Measurements from ENCODE around the gene ARL3.
A peak's percentile ranks its signal among the peaks of the same experiment; 100 is the strongest.
"Not testable (repeated sequence)": the region's sequence is repeated elsewhere in the genome, so short reads cannot be mapped to it uniquely, and the experiment has no call there.

ARL3 gene

GRCh38 chr10:102713814-102714620 is at the start of gene ARL3:
TSS of gene ARL3 (minus strand) at chr10:102714397. CDS start at chr10:102714275, 122 bp downstream.
- Histone ChIP-seq H3K9ac (ENCODE audit: insufficient read length, low read depth) (peak within 1 kb of the TSS; percentile 92), H3K9me3 (ENCODE audit: insufficient read depth, low read length) (no peaks in the 10 kb centered on the region), H3K36me3 (ENCODE audit: insufficient read depth, insufficient read length, low read length) (peaks cover 16% of the 10 kb centered on the region), H3K27me3 (ENCODE audit: insufficient read depth, insufficient read length) (no peaks in the 10 kb centered on the region), H3K4me3 (ENCODE audit: insufficient read length, low read depth) (peak within 1 kb of the TSS; percentile 86), H3K4me1 (ENCODE audit: insufficient read depth, insufficient read length) (peaks cover 9% of the 10 kb centered on the region)
- TF ChIP-seq ZNF274 (IDR thresholded peaks at IDR 0.05; ENCODE audit: low read depth, low read length) (no peak), YY1 (IDR thresholded peaks at IDR 0.05; ENCODE audit: insufficient read depth, insufficient read length) (no peak), SUZ12 (IDR thresholded peaks at IDR 0.05; ENCODE audit: extremely low read depth, insufficient read depth, insufficient read length) (no peak)
- peak; percentile 91 for DNase-seq (ENCODE audit: low read depth, low spot score)

- H3K4me1 ChIP-seq (ENCODE audit: insufficient read depth, insufficient read length) = no peaks in the 10 kb centered on the region
- DNase-seq (ENCODE audit: low read depth, low spot score) = no peak
- H3K27me3 ChIP-seq (ENCODE audit: insufficient read depth, insufficient read length) = no peaks in the 10 kb centered on the region
- TF ChIP-seq ZNF274 (IDR thresholded peaks at IDR 0.05; ENCODE audit: low read depth, low read length) = no peak
- no peak for TF ChIP-seq SUZ12 (IDR thresholded peaks at IDR 0.05; ENCODE audit: extremely low read depth, insufficient read depth, insufficient read length)
- TF ChIP-seq YY1 (IDR thresholded peaks at IDR 0.05; ENCODE audit: insufficient read depth, insufficient read length) = no peak
- H3K36me3 ChIP-seq (ENCODE audit: insufficient read depth, insufficient read length, low read length) = no peaks in the 10 kb centered on the region
- no peaks in the 10 kb centered on the region for H3K9me3 ChIP-seq (ENCODE audit: insufficient read depth, low read length)
- H3K4me3 ChIP-seq (ENCODE audit: insufficient read length, low read depth) = no peak overlapping the region
- H3K9ac ChIP-seq (ENCODE audit: insufficient read length, low read depth) = no peak overlapping the region
Measured at GRCh38 chr10:102763037-102763607, 48.9 kb upstream of the ARL3 start.

GRCh38 chr10:102762401-102763015 is 48.3 kb upstream of the ARL3 start:
- Histone ChIP-seq H3K27me3 (ENCODE audit: insufficient read depth, insufficient read length) (no peaks in the 10 kb centered on the region), H3K36me3 (ENCODE audit: insufficient read depth, insufficient read length, low read length) (no peaks in the 10 kb centered on the region), H3K9ac (ENCODE audit: insufficient read length, low read depth) (no peak overlapping the region), H3K9me3 (ENCODE audit: insufficient read depth, low read length) (no peaks in the 10 kb centered on the region), H3K4me1 (ENCODE audit: insufficient read depth, insufficient read length) (no peaks in the 10 kb centered on the region), H3K4me3 (ENCODE audit: insufficient read length, low read depth) (no peak overlapping the region)
- TF ChIP-seq ZNF274 (IDR thresholded peaks at IDR 0.05; ENCODE audit: low read depth, low read length) = no peak
- no peak for TF ChIP-seq YY1 (IDR thresholded peaks at IDR 0.05; ENCODE audit: insufficient read depth, insufficient read length)
- TF ChIP-seq SUZ12 (IDR thresholded peaks at IDR 0.05; ENCODE audit: extremely low read depth, insufficient read depth, insufficient read length) = no peak
- no peak for DNase-seq (ENCODE audit: low read depth, low spot score)

- DNase-seq (ENCODE audit: low read depth, low spot score) = no peak
- Histone ChIP-seq H3K4me1 (ENCODE audit: insufficient read depth, insufficient read length) (peaks cover 2% of the 10 kb centered on the region), H3K9ac (ENCODE audit: insufficient read length, low read depth) (no peak overlapping the region), H3K36me3 (ENCODE audit: insufficient read depth, insufficient read length, low read length) (no peaks in the 10 kb centered on the region), H3K4me3 (ENCODE audit: insufficient read length, low read depth) (no peak overlapping the region), H3K27me3 (ENCODE audit: insufficient read depth, insufficient read length) (no peaks in the 10 kb centered on the region), H3K9me3 (ENCODE audit: insufficient read depth, low read length) (no peaks in the 10 kb centered on the region)
- no peak for TF ChIP-seq ZNF274 (IDR thresholded peaks at IDR 0.05; ENCODE audit: low read depth, low read length)
- no peak for TF ChIP-seq YY1 (IDR thresholded peaks at IDR 0.05; ENCODE audit: insufficient read depth, insufficient read length)
- TF ChIP-seq SUZ12 (IDR thresholded peaks at IDR 0.05; ENCODE audit: extremely low read depth, insufficient read depth, insufficient read length) = no peak
Measured at GRCh38 chr10:102761981-102762380, 47.8 kb upstream of the ARL3 start.

GRCh38 chr10:102759497-102760210 is 45.5 kb upstream of the ARL3 start:
- H3K9me3 ChIP-seq (ENCODE audit: insufficient read depth, low read length) = no peaks in the 10 kb centered on the region
- no peak for DNase-seq (ENCODE audit: low read depth, low spot score)
- no peak overlapping the region for H3K9ac ChIP-seq (ENCODE audit: insufficient read length, low read depth)
- no peaks in the 10 kb centered on the region for H3K27me3 ChIP-seq (ENCODE audit: insufficient read depth, insufficient read length)
- no peaks in the 10 kb centered on the region for H3K36me3 ChIP-seq (ENCODE audit: insufficient read depth, insufficient read length, low read length)
- TF ChIP-seq YY1 (IDR thresholded peaks at IDR 0.05; ENCODE audit: insufficient read depth, insufficient read length) (no peak), SUZ12 (IDR thresholded peaks at IDR 0.05; ENCODE audit: extremely low read depth, insufficient read depth, insufficient read length) (no peak), ZNF274 (IDR thresholded peaks at IDR 0.05; ENCODE audit: low read depth, low read length) (no peak)
- H3K4me1 ChIP-seq (ENCODE audit: insufficient read depth, insufficient read length) = peaks cover 2% of the 10 kb centered on the region
- H3K4me3 ChIP-seq (ENCODE audit: insufficient read length, low read depth) = no peak overlapping the region

GRCh38 chr10:102758933-102759262 is 44.7 kb upstream of the ARL3 start:
- not testable (repeated sequence) for H3K4me3 ChIP-seq (ENCODE audit: insufficient read length, low read depth); DNase-seq (ENCODE audit: low read depth, low spot score); H3K36me3 ChIP-seq (ENCODE audit: insufficient read depth, insufficient read length, low read length); H3K4me1 ChIP-seq (ENCODE audit: insufficient read depth, insufficient read length); H3K9me3 ChIP-seq (ENCODE audit: insufficient read depth, low read length); H3K27me3 ChIP-seq (ENCODE audit: insufficient read depth, insufficient read length); H3K9ac ChIP-seq (ENCODE audit: insufficient read length, low read depth)

Measured in NT2/D1 (cell line).